ENCODE results near the gene PRXL2A.
"Not testable (repeated sequence)": the region's sequence is repeated elsewhere in the genome, so short reads cannot be mapped to it uniquely, and the experiment has no call there.

PRXL2A gene

GRCh38 chr10:80471715-80472233, 63.4 kb downstream of the PRXL2A start:
- DNase-seq (ENCODE audit: extremely low read depth, low read depth): no peak
- no peak for TF ChIP-seq CTCF (IDR thresholded peaks at IDR 0.05; ENCODE audit: low read depth, low read length, missing control alignments)
- no peak overlapping the region for H3K4me3 ChIP-seq (replicated peaks; ENCODE audit: low read depth, low read length)

- TF ChIP-seq CTCF (IDR thresholded peaks at IDR 0.05; ENCODE audit: low read depth, low read length, missing control alignments): no peak
- no peak overlapping the region for H3K4me3 ChIP-seq (replicated peaks; ENCODE audit: low read depth, low read length)
- DNase-seq (ENCODE audit: extremely low read depth, low read depth): no peak
Measured at GRCh38 chr10:80472234-80473095, 64.1 kb downstream of the PRXL2A start.

GRCh38 chr10:80473096-80473657, 64.8 kb downstream of the PRXL2A start:
- H3K4me3 ChIP-seq (replicated peaks; ENCODE audit: low read depth, low read length): no peak overlapping the region
- no peak for TF ChIP-seq CTCF (IDR thresholded peaks at IDR 0.05; ENCODE audit: low read depth, low read length, missing control alignments)
- no peak for DNase-seq (ENCODE audit: extremely low read depth, low read depth)

- no peak overlapping the region for H3K4me3 ChIP-seq (replicated peaks; ENCODE audit: low read depth, low read length)
Measured at GRCh38 chr10:80473692-80474596, 65.6 kb downstream of the PRXL2A start.

GRCh38 chr10:80474597-80474910, 66.2 kb downstream of the PRXL2A start:
- no peak for TF ChIP-seq CTCF (IDR thresholded peaks at IDR 0.05; ENCODE audit: low read depth, low read length, missing control alignments)
- no peak overlapping the region for H3K4me3 ChIP-seq (replicated peaks; ENCODE audit: low read depth, low read length)

More at GRCh38 chr10:80473692-80474596, 65.6 kb downstream of the PRXL2A start:
- no peak for DNase-seq (ENCODE audit: extremely low read depth, low read depth)
- no peak for TF ChIP-seq CTCF (IDR thresholded peaks at IDR 0.05; ENCODE audit: low read depth, low read length, missing control alignments)

GRCh38 chr10:80474941-80475340, 66.6 kb downstream of the PRXL2A start:
- no peak for TF ChIP-seq CTCF (IDR thresholded peaks at IDR 0.05; ENCODE audit: low read depth, low read length, missing control alignments)
- H3K4me3 ChIP-seq (replicated peaks; ENCODE audit: low read depth, low read length): no peak overlapping the region
- DNase-seq (ENCODE audit: extremely low read depth, low read depth): no peak

More at GRCh38 chr10:80474597-80474910, 66.2 kb downstream of the PRXL2A start:
- no peak for DNase-seq (ENCODE audit: extremely low read depth, low read depth)

- DNase-seq (ENCODE audit: extremely low read depth, low read depth); H3K4me3 ChIP-seq (replicated peaks; ENCODE audit: low read depth, low read length): not testable (repeated sequence)
Measured at GRCh38 chr10:80475641-80476040, 67.3 kb downstream of the PRXL2A start.

Measured in HFF-Myc (cell line).